GM19025 (cell line): ENCODE measurements around the gene LSMEM2.
"Not testable (repeated sequence)": the region's sequence is repeated elsewhere in the genome, so short reads cannot be mapped to it uniquely, and the experiment has no call there.

Experiments
- ATAC-seq: cut with Tn5 transposase; IDR thresholded peaks from one replicate; pipeline ENCODE4 v1.9.1; 2021; ENCODE audit warnings: mild to moderate bottlenecking, low read depth, moderate library complexity; ENCODE audit not compliant: unreplicated experiment

Gene LSMEM2

GRCh38 chr3:50278880-50279224 is at the start of gene LSMEM2:
TSS of gene LSMEM2 (plus strand) at chr3:50279087. CDS start at chr3:50279114, 27 bp downstream.
- ATAC-seq = no peak

GRCh38 chr3:50229490-50229889 is 49.4 kb upstream of the LSMEM2 start:
- ATAC-seq = no peak

GRCh38 chr3:50230104-50230793 is 48.6 kb upstream of the LSMEM2 start:
- no peak for ATAC-seq

- ATAC-seq = no peak
Measured at GRCh38 chr3:50230794-50231125, 48.1 kb upstream of the LSMEM2 start.

GRCh38 chr3:50231581-50231980 is 47.3 kb upstream of the LSMEM2 start:
- no peak for ATAC-seq

GRCh38 chr3:50232303-50232702 is 46.6 kb upstream of the LSMEM2 start:
- ATAC-seq = no peak

GRCh38 chr3:50233176-50233575 is 45.7 kb upstream of the LSMEM2 start:
- ATAC-seq = no peak

- ATAC-seq = peak; percentile 94
Measured at GRCh38 chr3:50235716-50236483, 43.0 kb upstream of the LSMEM2 start, which contains the start of gene GNAI2. TSS of gene GNAI2 (plus strand) at chr3:50236204. CDS start at chr3:50236336, 132 bp downstream.

GRCh38 chr3:50236484-50237132 is 42.3 kb upstream of the LSMEM2 start:
- ATAC-seq = no peak

GRCh38 chr3:50237133-50237651 is 41.7 kb upstream of the LSMEM2 start:
- ATAC-seq = no peak

- no peak for ATAC-seq
Measured at GRCh38 chr3:50237754-50238548, 40.9 kb upstream of the LSMEM2 start.

- ATAC-seq = no peak
Measured at GRCh38 chr3:50238549-50239026, 40.3 kb upstream of the LSMEM2 start.

- ATAC-seq = no peak
Measured at GRCh38 chr3:50239649-50240048, 39.2 kb upstream of the LSMEM2 start.

- no peak for ATAC-seq
Measured at GRCh38 chr3:50241163-50241562, 37.7 kb upstream of the LSMEM2 start.

- no peak for ATAC-seq
Measured at GRCh38 chr3:50241713-50242380, 37.0 kb upstream of the LSMEM2 start.

- ATAC-seq = no peak
Measured at GRCh38 chr3:50242381-50242770, 36.5 kb upstream of the LSMEM2 start.

GRCh38 chr3:50242851-50243542 is 35.9 kb upstream of the LSMEM2 start:
- no peak for ATAC-seq

GRCh38 chr3:50243543-50243895 is 35.4 kb upstream of the LSMEM2 start:
- ATAC-seq = no peak

- ATAC-seq = not testable (repeated sequence)
Measured at GRCh38 chr3:50244813-50245212, 34.1 kb upstream of the LSMEM2 start.
